ENCODE data around the gene PRMT7. TPM values are rescaled to one million over a fixed set of nuclear protein-coding genes. Genes with fewer than 3 reads are reported as not detected.
"Not testable (repeated sequence)": the region's sequence is repeated elsewhere in the genome, so short reads cannot be mapped to it uniquely, and the experiment has no call there.

Gene PRMT7
- total RNA-seq, 2 experiments from 2014 or later: 62.7 to 70.7 TPM

GRCh38 chr16:68283801-68284598 is 26.8 kb upstream of the PRMT7 start:
- Mint-ChIP-seq H3K36me3 (ENCODE audit: low read depth) (peaks cover 70% of the 10 kb centered on the region), H3K4me1 (peaks cover 94% of the 10 kb centered on the region)
- peak; percentile 46 for DNase-seq

GRCh38 chr16:68284847-68285246 is 26.0 kb upstream of the PRMT7 start:
- Mint-ChIP-seq H3K36me3 (ENCODE audit: low read depth) (peaks cover 65% of the 10 kb centered on the region), H3K27ac (peak overlapping the region; percentile 96), H3K4me3 (peak overlapping the region; percentile 34), H3K27me3 (no peaks in the 10 kb centered on the region), H3K9me3 (ENCODE audit: low read depth) (no peaks in the 10 kb centered on the region), H3K4me1 (peaks cover 96% of the 10 kb centered on the region)
- intact Hi-C loops (cut with DNase I, micrococcal nuclease): loop anchor here in 1 of 2 experiments (2.0 kb wide), 1 partner anchor 20 kb away; the partner anchor contains the start of gene SLC7A6
- DNase-seq (no peak), ATAC-seq (no peak)
- ChIA-PET CTCF (interaction anchor here (0.7 to 4.5 kb wide), 8 partner anchors 10 to 131 kb away, joined by 3 to 67 read pairs (median 5); partner anchors contain the start of gene SLC7A6), POLR2A (interaction anchor here (0.8 to 2.7 kb wide), 2 partner anchors 20 to 26 kb away, joined by 3 to 14 read pairs; partner anchors contain the start of genes PRMT7, SLC7A6 and SLC7A6OS)

More at GRCh38 chr16:68283801-68284598, 26.8 kb upstream of the PRMT7 start:
- ChIA-PET CTCF (interaction anchor here (0.8 to 4.5 kb wide), 12 partner anchors 8 to 200 kb away, joined by 3 to 67 read pairs (median 4); partner anchors contain the start of genes PRMT7, SLC7A6 and SLC7A6OS), POLR2A (interaction anchor here (0.5 to 0.6 kb wide), 2 partner anchors 15 to 21 kb away, joined by 3 to 5 read pairs; no protein-coding TSS in a partner anchor)
- ATAC-seq: peak; percentile 23
- intact Hi-C loops (cut with DNase I, micrococcal nuclease): loop anchor here in 1 of 2 experiments (2.0 kb wide), 1 partner anchor 19 kb away; the partner anchor contains the start of gene SLC7A6
- H3K4me3 Mint-ChIP-seq: peak overlapping the region; percentile 34
- no peaks in the 10 kb centered on the region for H3K27me3 Mint-ChIP-seq
- H3K27ac Mint-ChIP-seq: peak overlapping the region; percentile 96
- H3K9me3 Mint-ChIP-seq (ENCODE audit: low read depth): no peaks in the 10 kb centered on the region

- CTCF ChIA-PET: interaction anchor here (0.8 to 4.5 kb wide), 9 partner anchors 9 to 66 kb away, joined by 3 to 67 read pairs (median 5); partner anchors contain the start of gene SLC7A6
These were observed 25.1 kb upstream of the PRMT7 start for GRCh38 chr16:68285683-68286082.

GRCh38 chr16:68286153-68287074 is 24.4 kb upstream of the PRMT7 start:
- ATAC-seq: peak; percentile 31
- Mint-ChIP-seq H3K27ac (peak overlapping the region; percentile 96), H3K4me3 (peak overlapping the region; percentile 61), H3K36me3 (ENCODE audit: low read depth) (peaks cover 70% of the 10 kb centered on the region), H3K9me3 (ENCODE audit: low read depth) (no peaks in the 10 kb centered on the region), H3K4me1 (peaks cover 99% of the 10 kb centered on the region), H3K27me3 (no peaks in the 10 kb centered on the region)
- DNase-seq: no peak
- ChIA-PET POLR2A (interaction anchor here (0.6 to 2.7 kb wide), 2 partner anchors 17 to 22 kb away, joined by 4 to 14 read pairs; partner anchors contain the start of gene SLC7A6), CTCF (interaction anchor here (0.6 to 4.5 kb wide), 10 partner anchors 9 to 48 kb away, joined by 3 to 67 read pairs (median 4); partner anchors contain the start of genes PRMT7, SLC7A6 and SLC7A6OS)
- intact Hi-C loops (cut with DNase I, micrococcal nuclease): loop anchor here in 1 of 2 experiments (1.0 to 2.0 kb wide), 2 partner anchors 22 to 24 kb away; partner anchors contain the start of genes SLC7A6 and SLC7A6OS

More at GRCh38 chr16:68285683-68286082, 25.1 kb upstream of the PRMT7 start:
- ATAC-seq: no peak
- POLR2A ChIA-PET: interaction anchor here (0.8 to 2.7 kb wide), 2 partner anchors 21 to 25 kb away, joined by 3 to 14 read pairs; partner anchors contain the start of genes PRMT7, SLC7A6 and SLC7A6OS
- intact Hi-C loops (cut with DNase I, micrococcal nuclease): loop anchor here (1.0 to 2.0 kb wide), 2 partner anchors 21 to 25 kb away; partner anchors contain the start of genes SLC7A6 (in 2 of the 2) and SLC7A6OS (in 1 of the 2)
- peak overlapping the region; percentile 96 for H3K27ac Mint-ChIP-seq
- H3K27me3 Mint-ChIP-seq: no peaks in the 10 kb centered on the region
- peaks cover 99% of the 10 kb centered on the region for H3K4me1 Mint-ChIP-seq
- peak overlapping the region; percentile 61 for H3K4me3 Mint-ChIP-seq
- DNase-seq: no peak
- peaks cover 70% of the 10 kb centered on the region for H3K36me3 Mint-ChIP-seq (ENCODE audit: low read depth)
- no peaks in the 10 kb centered on the region for H3K9me3 Mint-ChIP-seq (ENCODE audit: low read depth)

GRCh38 chr16:68287276-68288251 is 23.3 kb upstream of the PRMT7 start:
- peak; percentile 64 for DNase-seq
- peaks cover 96% of the 10 kb centered on the region for H3K4me1 Mint-ChIP-seq
- ChIA-PET CTCF (interaction anchor here (0.8 to 6.1 kb wide), 17 partner anchors 11 to 42 kb away, joined by 3 to 32 read pairs (median 5); partner anchors contain the start of genes PRMT7, SLC7A6 and SLC7A6OS), POLR2A (interaction anchor here (0.6 to 2.7 kb wide), 2 partner anchors 23 to 30 kb away, joined by 4 to 14 read pairs; partner anchors contain the start of gene SLC7A6)
- peaks cover 65% of the 10 kb centered on the region for H3K36me3 Mint-ChIP-seq (ENCODE audit: low read depth)
- H3K27ac Mint-ChIP-seq: peak overlapping the region; percentile 96
- intact Hi-C loops (cut with DNase I, micrococcal nuclease): loop anchor here in 1 of 2 experiments (2.0 kb wide), 2 partner anchors 13 to 23 kb away; partner anchors contain the start of gene SLC7A6
- H3K4me3 Mint-ChIP-seq: peak overlapping the region; percentile 26
- H3K9me3 Mint-ChIP-seq (ENCODE audit: low read depth): no peaks in the 10 kb centered on the region
- no peaks in the 10 kb centered on the region for H3K27me3 Mint-ChIP-seq
- ATAC-seq: peak; percentile 34

- intact Hi-C loops (cut with DNase I, micrococcal nuclease): loop anchor here in 1 of 2 experiments (2.0 kb wide), 1 partner anchor 13 kb away; no protein-coding TSS in a partner anchor
- H3K27ac Mint-ChIP-seq: peak overlapping the region; percentile 96
- no peaks in the 10 kb centered on the region for H3K27me3 Mint-ChIP-seq
- H3K36me3 Mint-ChIP-seq (ENCODE audit: low read depth): peaks cover 63% of the 10 kb centered on the region
- ChIA-PET CTCF (interaction anchor here (0.7 to 6.1 kb wide), 14 partner anchors 11 to 227 kb away, joined by 3 to 32 read pairs (median 5); partner anchors contain the start of genes PRMT7, SLC7A6 and SLC7A6OS), POLR2A (interaction anchor here (0.6 kb wide), 1 partner anchor 29 kb away, joined by 4 read pairs; no protein-coding TSS in a partner anchor)
- H3K4me1 Mint-ChIP-seq: peaks cover 93% of the 10 kb centered on the region
- DNase-seq (no peak), ATAC-seq (no peak)
- H3K9me3 Mint-ChIP-seq (ENCODE audit: low read depth): no peaks in the 10 kb centered on the region
- no peak overlapping the region for H3K4me3 Mint-ChIP-seq
These were observed 22.6 kb upstream of the PRMT7 start for GRCh38 chr16:68288252-68288650.

- not testable (repeated sequence) for H3K4me3 Mint-ChIP-seq; ATAC-seq; DNase-seq; H3K27me3 Mint-ChIP-seq; H3K9me3 Mint-ChIP-seq (ENCODE audit: low read depth)
- peak overlapping the region; percentile 96 for H3K27ac Mint-ChIP-seq
- ChIA-PET CTCF (interaction anchor here (0.6 to 6.1 kb wide), 17 partner anchors 9 to 1064 kb away, joined by 3 to 32 read pairs (median 5); partner anchors contain the start of genes PRMT7, SLC7A6 and SLC7A6OS), POLR2A (interaction anchor here (1.0 to 2.3 kb wide), 2 partner anchors 25 to 30 kb away, joined by 5 to 11 read pairs; partner anchors contain the start of gene SLC7A6)
- peaks cover 63% of the 10 kb centered on the region for H3K36me3 Mint-ChIP-seq (ENCODE audit: low read depth)
- intact Hi-C loops (cut with DNase I, micrococcal nuclease): loop anchor here (1.0 to 2.0 kb wide), 3 partner anchors 13 to 24 kb away; partner anchors contain the start of gene SLC7A6 (in 1 of the 2)
- H3K4me1 Mint-ChIP-seq: peaks cover 92% of the 10 kb centered on the region
These were observed 22.0 kb upstream of the PRMT7 start for GRCh38 chr16:68288796-68289195.

- DNase-seq (no peak), ATAC-seq (no peak)
- intact Hi-C loops (cut with DNase I, micrococcal nuclease): loop anchor here (1.0 to 2.0 kb wide), 3 partner anchors 14 to 25 kb away; partner anchors contain the start of gene SLC7A6 (in 1 of the 2)
- H3K27ac Mint-ChIP-seq: peak overlapping the region; percentile 96
- CTCF ChIA-PET: interaction anchor here (0.6 to 6.1 kb wide), 13 partner anchors 10 to 1063 kb away, joined by 3 to 32 read pairs (median 7); partner anchors contain the start of genes PRMT7, SLC7A6 and SLC7A6OS
- POLR2A ChIA-PET: interaction anchor here (0.9 to 2.3 kb wide), 4 partner anchors 12 to 30 kb away, joined by 4 to 11 read pairs (median 5); partner anchors contain the start of gene SLC7A6
- H3K36me3 Mint-ChIP-seq (ENCODE audit: low read depth): peaks cover 62% of the 10 kb centered on the region
- no peaks in the 10 kb centered on the region for H3K27me3 Mint-ChIP-seq
- no peaks in the 10 kb centered on the region for H3K9me3 Mint-ChIP-seq (ENCODE audit: low read depth)
- peak overlapping the region; percentile 0 for H3K4me3 Mint-ChIP-seq
- peaks cover 88% of the 10 kb centered on the region for H3K4me1 Mint-ChIP-seq
These were observed 21.6 kb upstream of the PRMT7 start for GRCh38 chr16:68289202-68289601.

Measured in activated CD4-positive, alpha-beta T cell treated with anti-CD3 and anti-CD28 coated beads for 36 hours (primary cell).